GM23338 (cell line): ENCODE measurements around the gene TIMM44. TPM values are rescaled to one million over a fixed set of nuclear protein-coding genes. Genes with fewer than 3 reads are reported as not detected.
A peak's percentile ranks its signal among the peaks of the same experiment; 100 is the strongest.

Experiments
- ATAC-seq: fragments of 200-7000 bp; cut with Tn5 transposase; 3 replicates; pipeline ENCODE4 v1.9.1; 2020
- DNase-seq: peaks from one replicate; pipeline ENCODE4 v3.0.0-alpha.2; 2015; ENCODE audit warnings: low spot score
- H2AFZ ChIP-seq: fragments of 200-600 bp; sonication (generic); 2 replicates; pipeline ENCODE4 v1.8.0; 2016; ENCODE audit warnings: antibody characterized with exemption, mild to moderate bottlenecking, moderate library complexity
- H3F3A ChIP-seq: fragments of 200-600 bp; sonication (generic); replicated peaks from 2 replicates; pipeline ENCODE4 v1.8.0; 2017; ENCODE audit warnings: antibody characterized with exemption, mixed run types, low read depth
- H3K27ac ChIP-seq: fragments of 200-600 bp; sonication (generic); 2 replicates; pipeline ENCODE4 v1.6.1; 2016; ENCODE audit warnings: low read depth
- H3K27me3 ChIP-seq: fragments of 200-600 bp; sonication (generic); 2 replicates; pipeline ENCODE4 v1.8.0; 2016; ENCODE audit warnings: mild to moderate bottlenecking, mixed run types, moderate library complexity; ENCODE audit not compliant: insufficient read depth
- H3K36me3 ChIP-seq: fragments of 200-600 bp; sonication (generic); 2 replicates; pipeline ENCODE4 v1.8.0; 2016; ENCODE audit warnings: mild to moderate bottlenecking; ENCODE audit not compliant: insufficient read depth
- H3K4me1 ChIP-seq: fragments of 200-600 bp; sonication (generic); 2 replicates; pipeline ENCODE4 v1.8.0; 2016; ENCODE audit warnings: mild to moderate bottlenecking, moderate library complexity; ENCODE audit not compliant: insufficient read depth
- H3K4me2 ChIP-seq: fragments of 200-600 bp; sonication (generic); 2 replicates; pipeline ENCODE4 v1.7.1; 2017; ENCODE audit warnings: mixed run types
- H3K4me3 ChIP-seq: fragments of 200-600 bp; sonication (generic); 2 replicates; pipeline ENCODE4 v1.6.1; 2016; ENCODE audit warnings: mixed run types
- H3K79me2 ChIP-seq: fragments of 200-600 bp; sonication (generic); replicated peaks from 2 replicates; pipeline ENCODE4 v1.8.0; 2017; ENCODE audit warnings: mild to moderate bottlenecking; ENCODE audit not compliant: insufficient read depth
- H3K9me2 ChIP-seq: fragments of 200-600 bp; sonication (generic); 2 replicates; pipeline ENCODE4 v1.8.0; 2017; ENCODE audit not compliant: insufficient read depth
- H4K20me1 ChIP-seq: fragments of 200-600 bp; sonication (generic); replicated peaks from 2 replicates; pipeline ENCODE4 v1.8.0; 2017; ENCODE audit warnings: mild to moderate bottlenecking; ENCODE audit not compliant: insufficient read depth
- H3K27ac Mint-ChIP-seq: 2 replicates; pipeline ENCODE4 v1.8.0; 2020; ENCODE audit warnings: inconsistent platforms, mild to moderate bottlenecking, moderate library complexity, mixed read lengths
- H3K27me3 Mint-ChIP-seq: 3 replicates; pipeline ENCODE4 v1.8.0; 2022; ENCODE audit warnings: low read depth, mild to moderate bottlenecking, moderate library complexity, mixed read lengths, inconsistent platforms; ENCODE audit not compliant: insufficient read depth, poor library complexity
- H3K36me3 Mint-ChIP-seq: 3 replicates; pipeline ENCODE4 v1.8.0; 2021; ENCODE audit warnings: low read depth, mild to moderate bottlenecking, inconsistent platforms, moderate library complexity, mixed read lengths
- H3K4me1 Mint-ChIP-seq: 3 replicates; pipeline ENCODE4 v1.8.0; 2020; ENCODE audit warnings: mild to moderate bottlenecking, inconsistent platforms, mixed read lengths
- H3K4me3 Mint-ChIP-seq: 3 replicates; pipeline ENCODE4 v1.8.0; 2021; ENCODE audit warnings: moderate library complexity, mild to moderate bottlenecking, inconsistent platforms, mixed read lengths
- H3K9me3 Mint-ChIP-seq: 3 replicates; pipeline ENCODE4 v1.8.0; 2020; ENCODE audit warnings: moderate library complexity, mild to moderate bottlenecking, inconsistent platforms, mixed read lengths
- CREB1 ChIP-seq: fragments of 250-450 bp; sonication (Bioruptor Pico); IDR thresholded peaks from 2 replicates; pipeline ENCODE4 v1.5.0; 2020; ENCODE audit warnings: low read depth, mild to moderate bottlenecking, moderate library complexity
- CTCF ChIP-seq, 2 experiments: fragments of 200-600 bp in 1 of 2; sonication (generic) in 1 of 2; conservative IDR thresholded peaks; 2 replicates each; pipeline versions ENCODE4 v1.5.1 to v1.6.1; 2016 to 2017; ENCODE audit warnings: antibody characterized with exemption in 2 of 2, low read depth in 2 of 2, mild to moderate bottlenecking in 2 of 2, moderate library complexity in 1 of 2
- ETS1 ChIP-seq: IDR thresholded peaks from 2 replicates; pipeline ENCODE4 v1.6.1; 2016; ENCODE audit warnings: antibody characterized with exemption
- EZH2 ChIP-seq: fragments of 200-600 bp; sonication (generic); IDR thresholded peaks from one replicate; pipeline ENCODE4 v1.8.0; 2017; ENCODE audit warnings: antibody characterized with exemption, mild to moderate bottlenecking, low read depth; ENCODE audit not compliant: unreplicated experiment
- EZH2phosphoT487 ChIP-seq: fragments of 200-600 bp; sonication (generic); IDR thresholded peaks from one replicate; pipeline ENCODE4 v1.8.1; 2018; ENCODE audit warnings: antibody characterized with exemption; ENCODE audit not compliant: unreplicated experiment
- JUNB ChIP-seq: IDR thresholded peaks from one replicate; pipeline ENCODE4 v1.6.1; 2016; ENCODE audit warnings: antibody characterized with exemption; ENCODE audit not compliant: unreplicated experiment
- NANOG ChIP-seq: IDR thresholded peaks from 2 replicates; pipeline ENCODE4 v1.6.1; 2016; ENCODE audit warnings: antibody characterized with exemption, borderline replicate concordance
- POLR2AphosphoS5 ChIP-seq: IDR thresholded peaks from 2 replicates; pipeline ENCODE4 v1.6.1; 2016; ENCODE audit warnings: antibody characterized with exemption, low read depth
- REST ChIP-seq: IDR thresholded peaks from one replicate; pipeline ENCODE4 v1.6.1; 2018; ENCODE audit warnings: antibody characterized with exemption; ENCODE audit not compliant: unreplicated experiment
- STAT1 ChIP-seq: IDR thresholded peaks from one replicate; pipeline ENCODE4 v1.6.1; 2016; ENCODE audit warnings: antibody characterized with exemption; ENCODE audit not compliant: unreplicated experiment
- ZNF114 ChIP-seq: fragments of 250-450 bp; sonication (Bioruptor Pico); IDR thresholded peaks from 2 replicates; pipeline ENCODE4 v1.5.0; 2020; ENCODE audit warnings: mild to moderate bottlenecking, moderate library complexity
- ZNF331 ChIP-seq: fragments of 250-450 bp; sonication (Bioruptor Pico); IDR thresholded peaks from 2 replicates; pipeline ENCODE4 v1.5.0; 2020; ENCODE audit warnings: low read depth, mild to moderate bottlenecking, moderate library complexity
- polyA plus RNA-seq: library from polyadenylated mRNA; unstranded; fragments of >200 nt; fragmentation: Nextera tagmentation; extraction: Ambion mirVana; gene quantifications from 2 replicates; pipeline ENCODE4 v1.2.1, GENCODE V29; 2016
- total RNA-seq: library from RNA; depleted of rRNA; stranded (reverse); fragments of >200 nt; shearing (Covaris generic); gene quantifications from 2 replicates; pipeline ENCODE4 v1.2.3, GENCODE V29; 2014
- TF ChIP-seq, protein P1 (sequence below): fragments of 250-450 bp; sonication (Bioruptor Pico); IDR thresholded peaks from 2 replicates; pipeline ENCODE4 v1.5.0; 2020; ENCODE audit warnings: mild to moderate bottlenecking, moderate library complexity

Gene TIMM44
- total and polyA plus RNA-seq, 2 experiments from 2014 or later = 125 to 128 TPM

DNA sequence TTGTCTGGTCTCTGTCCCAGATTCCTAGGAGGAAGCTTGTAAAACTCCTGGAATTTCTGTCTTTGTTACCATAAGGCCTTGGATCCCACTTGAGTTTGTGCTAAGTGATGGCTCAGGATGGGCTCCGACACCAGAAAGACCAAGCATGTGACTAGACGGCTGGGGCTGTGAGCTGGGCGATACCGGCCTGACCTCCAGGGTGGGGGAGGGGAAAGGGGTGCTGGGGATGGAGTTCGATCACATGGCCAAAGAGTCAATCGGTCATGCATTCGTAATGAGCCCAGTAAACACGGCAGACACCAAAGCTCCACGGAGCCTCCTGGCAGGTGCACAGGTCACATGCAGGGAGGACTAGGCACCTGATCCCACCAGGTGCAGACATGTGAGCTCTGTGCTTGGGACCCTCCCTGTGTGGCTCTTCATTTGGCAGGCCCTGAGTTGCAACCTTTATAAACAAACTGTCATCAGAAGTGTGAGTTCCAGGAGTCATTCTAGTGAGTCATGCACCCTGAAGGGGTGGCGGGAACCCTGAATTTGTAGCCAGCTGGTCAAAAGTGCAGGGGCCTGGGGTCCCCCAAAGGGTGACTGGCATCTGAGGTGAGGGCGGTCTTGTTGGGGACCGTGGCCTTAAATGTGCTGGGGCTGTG, 34.8 kb upstream of the TIMM44 start:
- Mint-ChIP-seq H3K27ac (no peak overlapping the region; the same call in 1 of the 2 replicates), H3K9me3 (no peaks in the 10 kb centered on the region)
- H3K4me1 ChIP-seq = no peaks in the 10 kb centered on the region

More for the DNA sequence above, 34.8 kb upstream of the TIMM44 start:
- H3K27me3 Mint-ChIP-seq = peaks cover 11% of the 10 kb centered on the region
- H3K79me2 ChIP-seq = peaks cover 22% of the 10 kb centered on the region
- H3K4me2 ChIP-seq = no peak overlapping the region
- TF ChIP-seq, protein P1, sequence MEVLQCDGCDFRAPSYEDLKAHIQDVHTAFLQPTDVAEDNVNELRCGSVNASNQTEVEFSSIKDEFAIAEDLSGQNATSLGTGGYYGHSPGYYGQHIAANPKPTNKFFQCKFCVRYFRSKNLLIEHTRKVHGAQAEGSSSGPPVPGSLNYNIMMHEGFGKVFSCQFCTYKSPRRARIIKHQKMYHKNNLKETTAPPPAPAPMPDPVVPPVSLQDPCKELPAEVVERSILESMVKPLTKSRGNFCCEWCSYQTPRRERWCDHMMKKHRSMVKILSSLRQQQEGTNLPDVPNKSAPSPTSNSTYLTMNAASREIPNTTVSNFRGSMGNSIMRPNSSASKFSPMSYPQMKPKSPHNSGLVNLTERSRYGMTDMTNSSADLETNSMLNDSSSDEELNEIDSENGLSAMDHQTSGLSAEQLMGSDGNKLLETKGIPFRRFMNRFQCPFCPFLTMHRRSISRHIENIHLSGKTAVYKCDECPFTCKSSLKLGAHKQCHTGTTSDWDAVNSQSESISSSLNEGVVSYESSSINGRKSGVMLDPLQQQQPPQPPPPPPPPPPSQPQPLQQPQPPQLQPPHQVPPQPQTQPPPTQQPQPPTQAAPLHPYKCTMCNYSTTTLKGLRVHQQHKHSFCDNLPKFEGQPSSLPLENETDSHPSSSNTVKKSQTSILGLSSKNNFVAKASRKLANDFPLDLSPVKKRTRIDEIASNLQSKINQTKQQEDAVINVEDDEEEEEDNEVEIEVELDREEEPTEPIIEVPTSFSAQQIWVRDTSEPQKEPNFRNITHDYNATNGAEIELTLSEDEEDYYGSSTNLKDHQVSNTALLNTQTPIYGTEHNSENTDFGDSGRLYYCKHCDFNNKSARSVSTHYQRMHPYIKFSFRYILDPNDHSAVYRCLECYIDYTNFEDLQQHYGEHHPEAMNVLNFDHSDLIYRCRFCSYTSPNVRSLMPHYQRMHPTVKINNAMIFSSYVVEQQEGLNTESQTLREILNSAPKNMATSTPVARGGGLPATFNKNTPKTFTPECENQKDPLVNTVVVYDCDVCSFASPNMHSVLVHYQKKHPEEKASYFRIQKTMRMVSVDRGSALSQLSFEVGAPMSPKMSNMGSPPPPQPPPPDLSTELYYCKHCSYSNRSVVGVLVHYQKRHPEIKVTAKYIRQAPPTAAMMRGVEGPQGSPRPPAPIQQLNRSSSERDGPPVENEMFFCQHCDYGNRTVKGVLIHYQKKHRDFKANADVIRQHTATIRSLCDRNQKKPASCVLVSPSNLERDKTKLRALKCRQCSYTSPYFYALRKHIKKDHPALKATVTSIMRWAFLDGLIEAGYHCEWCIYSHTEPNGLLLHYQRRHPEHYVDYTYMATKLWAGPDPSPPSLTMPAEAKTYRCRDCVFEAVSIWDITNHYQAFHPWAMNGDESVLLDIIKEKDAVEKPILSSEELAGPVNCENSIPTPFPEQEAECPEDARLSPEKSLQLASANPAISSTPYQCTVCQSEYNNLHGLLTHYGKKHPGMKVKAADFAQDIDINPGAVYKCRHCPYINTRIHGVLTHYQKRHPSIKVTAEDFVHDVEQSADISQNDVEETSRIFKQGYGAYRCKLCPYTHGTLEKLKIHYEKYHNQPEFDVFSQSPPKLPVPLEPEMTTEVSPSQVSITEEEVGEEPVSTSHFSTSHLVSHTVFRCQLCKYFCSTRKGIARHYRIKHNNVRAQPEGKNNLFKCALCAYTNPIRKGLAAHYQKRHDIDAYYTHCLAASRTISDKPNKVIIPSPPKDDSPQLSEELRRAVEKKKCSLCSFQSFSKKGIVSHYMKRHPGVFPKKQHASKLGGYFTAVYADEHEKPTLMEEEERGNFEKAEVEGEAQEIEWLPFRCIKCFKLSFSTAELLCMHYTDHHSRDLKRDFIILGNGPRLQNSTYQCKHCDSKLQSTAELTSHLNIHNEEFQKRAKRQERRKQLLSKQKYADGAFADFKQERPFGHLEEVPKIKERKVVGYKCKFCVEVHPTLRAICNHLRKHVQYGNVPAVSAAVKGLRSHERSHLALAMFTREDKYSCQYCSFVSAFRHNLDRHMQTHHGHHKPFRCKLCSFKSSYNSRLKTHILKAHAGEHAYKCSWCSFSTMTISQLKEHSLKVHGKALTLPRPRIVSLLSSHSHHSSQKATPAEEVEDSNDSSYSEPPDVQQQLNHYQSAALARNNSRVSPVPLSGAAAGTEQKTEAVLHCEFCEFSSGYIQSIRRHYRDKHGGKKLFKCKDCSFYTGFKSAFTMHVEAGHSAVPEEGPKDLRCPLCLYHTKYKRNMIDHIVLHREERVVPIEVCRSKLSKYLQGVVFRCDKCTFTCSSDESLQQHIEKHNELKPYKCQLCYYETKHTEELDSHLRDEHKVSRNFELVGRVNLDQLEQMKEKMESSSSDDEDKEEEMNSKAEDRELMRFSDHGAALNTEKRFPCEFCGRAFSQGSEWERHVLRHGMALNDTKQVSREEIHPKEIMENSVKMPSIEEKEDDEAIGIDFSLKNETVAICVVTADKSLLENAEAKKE (CRISPR knock-in tag) = no peak
- no peak for TF ChIP-seq REST
- no peak for TF ChIP-seq STAT1
- TF ChIP-seq CREB1 = no peak
- TF ChIP-seq EZH2 = no peak
- TF ChIP-seq ETS1 = no peak
- TF ChIP-seq JUNB = no peak
- TF ChIP-seq ZNF114 (CRISPR knock-in tag) = no peak
- TF ChIP-seq ZNF331 (CRISPR knock-in tag) = no peak
- TF ChIP-seq EZH2phosphoT487 = no peak
- TF ChIP-seq POLR2AphosphoS5 = no peak
- no peak for TF ChIP-seq CTCF (conservative IDR thresholded peaks at IDR 0.05; ENCODE audit: low read depth in 2 of 2)
- no peak for TF ChIP-seq NANOG
- H3K4me3 Mint-ChIP-seq = no peak overlapping the region
- H3K27ac ChIP-seq = 0 out of 2 replicates have a peak overlapping the region, but pooled peaks have one; percentile 26
- H2AFZ ChIP-seq = no peak overlapping the region
- H3K4me1 Mint-ChIP-seq = no peaks in the 10 kb centered on the region
- no peak for DNase-seq
- no peaks in the 10 kb centered on the region for H3K9me2 ChIP-seq
- peaks cover 71% of the 10 kb centered on the region for H3K36me3 Mint-ChIP-seq
- no peak overlapping the region for H3K4me3 ChIP-seq
- peaks cover 23% of the 10 kb centered on the region for H4K20me1 ChIP-seq
- ATAC-seq = no peak
- peaks cover 15% of the 10 kb centered on the region; the same call in 1 of the 2 replicates for H3F3A ChIP-seq
- no peaks in the 10 kb centered on the region for H3K27me3 ChIP-seq
- peaks cover 21% of the 10 kb centered on the region for H3K36me3 ChIP-seq
